ENCODE results near the gene INSYN2B. TPM values are rescaled to one million over a fixed set of nuclear protein-coding genes. Genes with fewer than 3 reads are reported as not detected.
A peak's percentile ranks its signal among the peaks of the same experiment; 100 is the strongest.

The INSYN2B gene
- total RNA-seq, 1 experiment from 2014 or later = 10.8 TPM

DNA sequence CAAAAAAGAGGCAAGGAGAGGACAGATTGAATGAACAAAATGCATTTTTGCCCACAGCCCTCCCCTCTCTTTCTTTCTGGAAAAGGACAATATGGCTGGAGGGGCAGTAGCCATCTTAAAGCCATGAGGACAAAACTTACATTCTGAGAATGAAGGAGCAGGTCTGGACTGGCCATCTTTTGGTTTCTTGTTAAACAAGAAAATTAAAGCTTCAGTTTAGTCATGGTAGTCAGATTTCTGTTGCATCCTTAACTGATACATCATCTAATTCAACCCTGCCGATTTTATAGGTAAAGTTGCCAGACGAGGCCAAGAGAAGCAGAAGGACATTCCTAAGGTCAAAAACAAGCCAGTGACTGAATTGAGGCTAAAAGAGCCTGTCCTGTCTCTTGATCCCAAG, 31.5 kb upstream of the INSYN2B start:
- Histone ChIP-seq H3K27ac (ENCODE audit: low read depth, low read length, poor library complexity, severe bottlenecking) (no peak overlapping the region), H3K4me3 (ENCODE audit: low read depth, low read length, poor library complexity, severe bottlenecking) (no peak overlapping the region), H3K4me1 (ENCODE audit: insufficient read depth, low read length, poor library complexity, severe bottlenecking) (peaks cover 24% of the 10 kb centered on the region), H3K36me3 (ENCODE audit: insufficient read depth, low read length, poor library complexity, severe bottlenecking) (no peaks in the 10 kb centered on the region), H3K9me3 (ENCODE audit: low read depth, low read length, poor library complexity, severe bottlenecking) (no peaks in the 10 kb centered on the region), H3K27me3 (replicated peaks; ENCODE audit: insufficient read depth, low read depth, low read length, poor library complexity) (no peaks in the 10 kb centered on the region)
- POLR2A ChIA-PET (ENCODE audit: low non-redundant PET) = no interaction called here
- no peak for TF ChIP-seq EZH2 (IDR thresholded peaks at IDR 0.05; ENCODE audit: borderline replicate concordance, low read depth, low read length, poor library complexity, severe bottlenecking)
- TF ChIP-seq CTCF (conservative IDR thresholded peaks at IDR 0.05; ENCODE audit: low read depth, low read length) = no peak
- intact Hi-C loops (cut with micrococcal nuclease; ENCODE audit: unreplicated experiment) = no loop called here
- DNase-seq (ENCODE audit: low spot score) = no peak
- BruUV-seq (replicated peaks) = no TSS peak
- CTCF ChIA-PET = no interaction called here

DNA sequence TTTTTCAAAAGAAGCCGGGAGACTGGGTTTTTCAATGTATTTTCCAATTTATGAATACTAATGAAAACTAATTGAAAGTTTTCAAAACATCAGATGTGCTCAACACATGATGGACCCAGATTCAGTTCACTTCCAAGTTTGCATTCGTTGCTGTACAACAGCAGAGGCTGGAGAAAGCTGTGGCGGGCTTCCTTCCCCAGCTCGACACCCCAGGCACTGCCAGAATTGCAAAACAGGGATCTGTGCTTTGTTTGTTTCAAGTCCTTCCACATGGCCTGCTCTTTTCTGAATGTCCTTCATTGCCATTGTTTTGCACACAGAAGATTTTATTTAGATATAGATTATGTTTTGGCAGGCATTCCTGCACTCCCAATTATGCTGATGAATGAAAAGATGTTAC, 30.3 kb upstream of the INSYN2B start:
- no peaks in the 10 kb centered on the region for H3K36me3 ChIP-seq (ENCODE audit: insufficient read depth, low read length, poor library complexity, severe bottlenecking)
- no peak for TF ChIP-seq CTCF (conservative IDR thresholded peaks at IDR 0.05; ENCODE audit: low read depth, low read length)
- TF ChIP-seq EZH2 (IDR thresholded peaks at IDR 0.05; ENCODE audit: borderline replicate concordance, low read depth, low read length, poor library complexity, severe bottlenecking) = no peak
- H3K27me3 ChIP-seq (replicated peaks; ENCODE audit: insufficient read depth, low read depth, low read length, poor library complexity) = no peaks in the 10 kb centered on the region
- peaks cover 24% of the 10 kb centered on the region for H3K4me1 ChIP-seq (ENCODE audit: insufficient read depth, low read length, poor library complexity, severe bottlenecking)
- no TSS peak for BruUV-seq (replicated peaks)
- no peak for DNase-seq (ENCODE audit: low spot score)
- no peak overlapping the region for H3K4me3 ChIP-seq (ENCODE audit: low read depth, low read length, poor library complexity, severe bottlenecking)
- intact Hi-C loops (cut with micrococcal nuclease; ENCODE audit: unreplicated experiment) = no loop called here
- H3K9me3 ChIP-seq (ENCODE audit: low read depth, low read length, poor library complexity, severe bottlenecking) = no peaks in the 10 kb centered on the region
- no peak overlapping the region for H3K27ac ChIP-seq (ENCODE audit: low read depth, low read length, poor library complexity, severe bottlenecking)
- ChIA-PET CTCF (no interaction called here), POLR2A (ENCODE audit: low non-redundant PET) (no interaction called here)

GRCh38 chr5:170008376-170008775, 28.1 kb upstream of the INSYN2B start:
- Histone ChIP-seq H3K27me3 (replicated peaks; ENCODE audit: insufficient read depth, low read depth, low read length, poor library complexity) (no peaks in the 10 kb centered on the region), H3K4me3 (ENCODE audit: low read depth, low read length, poor library complexity, severe bottlenecking) (no peak overlapping the region), H3K27ac (ENCODE audit: low read depth, low read length, poor library complexity, severe bottlenecking) (peak overlapping the region; percentile 16), H3K9me3 (ENCODE audit: low read depth, low read length, poor library complexity, severe bottlenecking) (no peaks in the 10 kb centered on the region), H3K36me3 (ENCODE audit: insufficient read depth, low read length, poor library complexity, severe bottlenecking) (no peaks in the 10 kb centered on the region), H3K4me1 (ENCODE audit: insufficient read depth, low read length, poor library complexity, severe bottlenecking) (peaks cover 24% of the 10 kb centered on the region)
- ChIA-PET POLR2A (ENCODE audit: low non-redundant PET) (no interaction called here), CTCF (no interaction called here)
- no peak for TF ChIP-seq EZH2 (IDR thresholded peaks at IDR 0.05; ENCODE audit: borderline replicate concordance, low read depth, low read length, poor library complexity, severe bottlenecking)
- TF ChIP-seq CTCF (conservative IDR thresholded peaks at IDR 0.05; ENCODE audit: low read depth, low read length) = no peak
- no TSS peak for BruUV-seq (replicated peaks)
- DNase-seq (ENCODE audit: low spot score) = no peak
- intact Hi-C loops (cut with micrococcal nuclease; ENCODE audit: unreplicated experiment) = no loop called here

All from A673 (cell line).